K562 (cell line): ENCODE measurements around the gene AGAP1.
"Not testable (repeated sequence)": the region's sequence is repeated elsewhere in the genome, so short reads cannot be mapped to it uniquely, and the experiment has no call there.

Experiments
- CTCF ChIP-seq, 3 experiments: IDR thresholded peaks in 2 of 3; conservative IDR thresholded peaks in 1 of 3; 2 replicates each; pipeline ENCODE4 v1.5.1; 2011 to 2012; ENCODE audit warnings: low read length in 3 of 3, mild to moderate bottlenecking in 3 of 3, control low read depth in 2 of 3, improper control_type of control experiment in 1 of 3, inconsistent platforms in 1 of 3, low read depth in 1 of 3, mixed read lengths in 1 of 3, moderate library complexity in 1 of 3; ENCODE audit not compliant: insufficient read depth in 2 of 3
- EGR1 ChIP-seq: fragments of 450-650 bp; conservative IDR thresholded peaks from 2 replicates; pipeline ENCODE4 v1.6.1; 2017; ENCODE audit warnings: mild to moderate bottlenecking
- RFX5 ChIP-seq: IDR thresholded peaks from 2 replicates; pipeline ENCODE4 v1.6.1; 2011; ENCODE audit warnings: low read depth, mild to moderate bottlenecking, improper control_type of control experiment, low read length
- TAF15 ChIP-seq: fragments of 200-400 bp; formaldehyde crosslinking; IDR thresholded peaks from 2 replicates; pipeline ENCODE4 v1.6.1; 2017; ENCODE audit warnings: mild to moderate bottlenecking, low read depth, low read length, moderate library complexity
- TAF7 ChIP-seq: fragments of 450-650 bp; IDR thresholded peaks from 2 replicates; pipeline ENCODE4 v1.6.1; 2016; ENCODE audit warnings: missing genetic modification characterization, missing compliant biosample characterization
- U2AF2 ChIP-seq: fragments of 200-400 bp; formaldehyde crosslinking; optimal IDR thresholded peaks from 2 replicates; pipeline ENCODE3; 2017; ENCODE audit warnings: low read depth, mild to moderate bottlenecking, low read length
- ZNF764 ChIP-seq: fragments of 250-450 bp; sonication (Bioruptor Pico); IDR thresholded peaks from 2 replicates; pipeline ENCODE4 v1.4.0; 2020; ENCODE audit warnings: low read depth, mild to moderate bottlenecking, moderate library complexity

GRCh38 chr2:236090826-236091225 lies 597.0 kb downstream of the AGAP1 start:
- not testable (repeated sequence) for TF ChIP-seq CTCF (IDR thresholded peaks at IDR 0.05 in 2 of 3, conservative IDR thresholded peaks at IDR 0.05 in 1 of 3; ENCODE audit: insufficient read depth in 2 of 3, low read depth in 1 of 3, low read length in 3 of 3); TAF15; ZNF764; EGR1; RFX5; U2AF2; TAF7 (tag)
